Spleen (tissue), 7 donors: ENCODE results near the gene RNF152.

Experiments used
- CTCF ChIP-seq, 11 experiments: fragments of 200-600 bp in 7 of 11; fragments of 450-650 bp in 4 of 11; sonication (generic) in 4 of 11; IDR thresholded peaks in 8 of 11; conservative IDR thresholded peaks in 3 of 11; 1 replicate in 7 of 11; 2 replicates in 4 of 11; pipeline versions ENCODE4 v1.4.0 to v1.8.0; 2016 to 2021; ENCODE audit warnings: antibody characterized with exemption in 11 of 11, inconsistent platforms in 4 of 11, mild to moderate bottlenecking in 1 of 11
- POLR2A ChIP-seq, 3 donors: fragments of 450-650 bp; IDR thresholded peaks; one replicate each; pipeline ENCODE4 v1.5.1; 2017; ENCODE audit warnings: antibody characterized with exemption in 3 of 3, mild to moderate bottlenecking in 1 of 3
- POLR2AphosphoS5 ChIP-seq, 3 donors: sonication (generic); formaldehyde crosslinking; IDR thresholded peaks; one replicate each; pipeline ENCODE4 v1.5.1; 2017; ENCODE audit warnings: antibody characterized with exemption in 3 of 3
- donor health status: DM: no; HTN: no; CAD: no; lungs with moderate emphysema.
- donor health status: DM: no; HTN: no; CAD: no.
- donor health status: DM: no; HTN: no; CAD: no.

- TF ChIP-seq CTCF (IDR thresholded peaks at IDR 0.05 in 8 of 11, conservative IDR thresholded peaks at IDR 0.05 in 3 of 11) (no peak), POLR2AphosphoS5 (IDR thresholded peaks at IDR 0.05) (no peak), POLR2A (IDR thresholded peaks at IDR 0.05) (no peak)
These were observed 5.0 kb downstream of the RNF152 start for GRCh38 chr18:61887838-61888237.
